ENCODE results near the gene LARP4B. TPM values are rescaled to one million over a fixed set of nuclear protein-coding genes. Genes with fewer than 3 reads are reported as not detected.
"Not testable (repeated sequence)": the region's sequence is repeated elsewhere in the genome, so short reads cannot be mapped to it uniquely, and the experiment has no call there.

The LARP4B gene
- total RNA-seq, 1 experiment from 2014 or later: 122 TPM

DNA sequence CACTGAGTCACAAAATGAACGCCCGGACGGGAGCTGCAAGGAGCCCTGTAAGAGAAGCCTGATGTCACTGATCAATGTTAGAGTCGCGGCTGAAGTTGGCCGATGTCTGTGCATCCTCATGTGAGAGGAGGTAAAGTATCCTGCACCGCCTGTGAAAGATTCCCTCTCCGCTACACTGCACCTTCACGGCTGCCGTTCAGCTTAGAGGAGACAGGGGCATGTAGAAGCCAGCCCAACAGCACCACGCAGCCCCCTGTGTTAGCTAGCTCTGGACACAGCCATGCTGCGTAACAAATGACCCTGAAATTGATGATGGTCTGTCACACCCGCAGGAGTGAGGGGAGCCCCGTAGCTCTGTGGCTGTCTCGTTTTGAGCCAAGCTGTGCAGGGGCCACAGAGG, 160.5 kb downstream of the LARP4B start (continued):
- TF ChIP-seq ZNF274 (IDR thresholded peaks at IDR 0.05; ENCODE audit: low read depth, low read length) (no peak), EZH2 (IDR thresholded peaks at IDR 0.05) (no peak), ZFX (IDR thresholded peaks at IDR 0.05) (no peak), JUND (IDR thresholded peaks at IDR 0.05) (no peak), SP1 (IDR thresholded peaks at IDR 0.05; ENCODE audit: low read depth) (no peak), CEBPB (IDR thresholded peaks at IDR 0.05; ENCODE audit: low read depth) (no peak)

DNA sequence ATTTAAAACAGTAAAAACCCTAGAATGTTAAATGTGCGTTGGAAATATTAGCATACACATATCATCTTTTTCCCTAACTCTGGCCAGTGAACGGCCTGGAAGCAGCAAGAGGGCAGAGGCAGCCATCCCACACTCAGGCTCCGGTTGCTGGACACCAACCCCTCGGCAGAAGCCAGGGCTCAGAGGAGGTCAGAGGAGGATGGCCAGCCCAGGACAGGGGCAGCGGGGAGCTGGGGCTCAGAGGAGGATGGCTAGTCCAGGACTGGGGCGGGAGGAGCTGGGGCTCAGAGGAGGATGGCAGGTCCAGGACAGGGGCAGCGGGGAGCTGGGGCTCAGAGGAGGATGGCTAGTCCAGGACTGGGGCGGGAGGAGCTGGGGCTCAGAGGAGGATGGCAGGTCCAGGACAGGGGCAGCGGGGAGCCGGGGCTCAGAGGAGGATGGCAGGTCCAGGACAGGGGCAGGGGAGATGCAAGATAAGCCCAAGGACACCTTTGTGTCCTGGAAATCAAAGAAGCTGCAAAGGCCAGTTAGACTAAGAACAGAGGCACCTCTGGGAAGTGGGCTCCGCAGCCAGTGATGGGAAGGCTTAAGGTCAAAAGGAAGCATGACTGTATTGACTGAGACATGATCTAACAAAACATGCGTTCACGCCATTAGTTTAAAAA, 161.3 kb downstream of the LARP4B start:
- H3K4me1 ChIP-seq (ENCODE audit: control insufficient read depth in 1 of 2, insufficient read depth in 2 of 2, low read length in 2 of 2); H3K79me2 ChIP-seq (ENCODE audit: insufficient read depth, low read length); CTCF ChIA-PET; POLR2A ChIA-PET; RAD21 ChIA-PET (ENCODE audit: low non-redundant PET in 1 of 2, low total read pairs in 2 of 2, uncharacterized antibody in 2 of 2, unreplicated experiment in 2 of 2); intact Hi-C loops (cut with micrococcal nuclease); BruUV-seq (replicated peaks); H3K9ac ChIP-seq (ENCODE audit: low read length); H2AFZ ChIP-seq (ENCODE audit: low read depth, low read length, poor library complexity, severe bottlenecking); H3K27me3 ChIP-seq (ENCODE audit: insufficient read depth, low read length); DNase-seq (ENCODE audit: low read depth, low spot score); ATAC-seq; H3K4me2 ChIP-seq (ENCODE audit: low read length); H3K9me2 ChIP-seq (ENCODE audit: insufficient read depth); H4K20me1 ChIP-seq (ENCODE audit: insufficient read depth); H3K27ac ChIP-seq (ENCODE audit: low read depth, low read length); H3K9me3 ChIP-seq (ENCODE audit: control insufficient read depth in 1 of 2, insufficient read depth in 1 of 2, low read depth in 1 of 2, low read length in 2 of 2); H3K4me3 ChIP-seq (replicated peaks in 1 of 2; ENCODE audit: low read depth in 1 of 2, low read length in 2 of 2); H3K36me3 ChIP-seq (ENCODE audit: control insufficient read depth in 1 of 2, insufficient read depth in 2 of 2, low read length in 2 of 2): not testable (repeated sequence)

DNA sequence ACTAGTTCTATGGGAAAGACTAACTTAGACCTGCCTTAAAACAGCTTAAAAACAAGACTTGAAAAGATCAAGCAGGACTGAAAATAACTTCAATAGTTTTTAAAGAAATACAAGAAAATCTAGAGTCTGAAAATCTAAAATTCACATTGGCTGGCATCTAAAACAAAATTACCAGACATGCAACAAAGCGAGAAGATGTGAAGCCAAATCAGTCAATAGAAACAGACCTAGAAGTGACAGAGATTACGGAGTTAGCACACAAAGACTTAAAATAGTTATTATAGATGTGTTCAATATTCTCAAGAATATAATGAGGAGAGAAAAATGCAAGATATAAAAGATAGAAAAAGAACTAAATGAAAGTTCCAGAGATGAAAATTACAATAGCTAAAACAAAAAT, 163.7 kb downstream of the LARP4B start:
- Histone ChIP-seq H3K4me1 (ENCODE audit: control insufficient read depth in 1 of 2, insufficient read depth in 2 of 2, low read length in 2 of 2) (no peaks in the 10 kb centered on the region), H2AFZ (ENCODE audit: low read depth, low read length, poor library complexity, severe bottlenecking) (no peak overlapping the region), H3K9ac (ENCODE audit: low read length) (no peak overlapping the region), H3K9me3 (ENCODE audit: control insufficient read depth in 1 of 2, insufficient read depth in 1 of 2, low read depth in 1 of 2, low read length in 2 of 2) (peaks cover 3 to 4% of the 10 kb centered on the region in 2 experiments; a peak in 1 of 4 replicates), H3K4me3 (replicated peaks in 1 of 2; ENCODE audit: low read depth in 1 of 2, low read length in 2 of 2) (no peak overlapping the region), H4K20me1 (ENCODE audit: insufficient read depth) (no peaks in the 10 kb centered on the region), H3K27ac (ENCODE audit: low read depth, low read length) (no peak overlapping the region), H3K36me3 (ENCODE audit: control insufficient read depth in 1 of 2, insufficient read depth in 2 of 2, low read length in 2 of 2) (no peaks in the 10 kb centered on the region), H3K79me2 (ENCODE audit: insufficient read depth, low read length) (no peaks in the 10 kb centered on the region), H3K4me2 (ENCODE audit: low read length) (no peak overlapping the region), H3K9me2 (ENCODE audit: insufficient read depth) (no peaks in the 10 kb centered on the region), H3K27me3 (ENCODE audit: insufficient read depth, low read length) (no peaks in the 10 kb centered on the region)
- BruUV-seq (replicated peaks): no TSS peak
- ChIA-PET CTCF (no interaction called here), POLR2A (no interaction called here), RAD21 (ENCODE audit: low non-redundant PET in 1 of 2, low total read pairs in 2 of 2, uncharacterized antibody in 2 of 2, unreplicated experiment in 2 of 2) (no interaction called here)
- no peak for DNase-seq (ENCODE audit: low read depth, low spot score)
- intact Hi-C loops (cut with micrococcal nuclease): no loop called here
- no peak for ATAC-seq
- TF ChIP-seq, protein P1, sequence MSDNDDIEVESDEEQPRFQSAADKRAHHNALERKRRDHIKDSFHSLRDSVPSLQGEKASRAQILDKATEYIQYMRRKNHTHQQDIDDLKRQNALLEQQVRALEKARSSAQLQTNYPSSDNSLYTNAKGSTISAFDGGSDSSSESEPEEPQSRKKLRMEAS (IDR thresholded peaks at IDR 0.05): no peak
- TF ChIP-seq EGR1 (IDR thresholded peaks at IDR 0.05; ENCODE audit: low read depth) (no peak), CBX3 (IDR thresholded peaks at IDR 0.05; ENCODE audit: low read depth) (no peak), ZNF274 (IDR thresholded peaks at IDR 0.05; ENCODE audit: low read depth, low read length) (no peak), JUND (IDR thresholded peaks at IDR 0.05) (no peak), SRF (IDR thresholded peaks at IDR 0.05; ENCODE audit: low read depth) (no peak), EZH2phosphoT487 (IDR thresholded peaks at IDR 0.05; ENCODE audit: borderline replicate concordance) (no peak), POLR2A (IDR thresholded peaks at IDR 0.05; ENCODE audit: borderline replicate concordance, extremely low read depth, insufficient read depth, insufficient read length) (no peak), FOSL1 (IDR thresholded peaks at IDR 0.05; ENCODE audit: low read depth) (no peak), TCF7L2 (IDR thresholded peaks at IDR 0.05; ENCODE audit: borderline replicate concordance, extremely low read depth, insufficient read depth, insufficient read length) (no peak), SIN3A (IDR thresholded peaks at IDR 0.05; ENCODE audit: low read depth) (no peak), ZFX (IDR thresholded peaks at IDR 0.05) (no peak)
- TF ChIP-seq, protein P2, sequence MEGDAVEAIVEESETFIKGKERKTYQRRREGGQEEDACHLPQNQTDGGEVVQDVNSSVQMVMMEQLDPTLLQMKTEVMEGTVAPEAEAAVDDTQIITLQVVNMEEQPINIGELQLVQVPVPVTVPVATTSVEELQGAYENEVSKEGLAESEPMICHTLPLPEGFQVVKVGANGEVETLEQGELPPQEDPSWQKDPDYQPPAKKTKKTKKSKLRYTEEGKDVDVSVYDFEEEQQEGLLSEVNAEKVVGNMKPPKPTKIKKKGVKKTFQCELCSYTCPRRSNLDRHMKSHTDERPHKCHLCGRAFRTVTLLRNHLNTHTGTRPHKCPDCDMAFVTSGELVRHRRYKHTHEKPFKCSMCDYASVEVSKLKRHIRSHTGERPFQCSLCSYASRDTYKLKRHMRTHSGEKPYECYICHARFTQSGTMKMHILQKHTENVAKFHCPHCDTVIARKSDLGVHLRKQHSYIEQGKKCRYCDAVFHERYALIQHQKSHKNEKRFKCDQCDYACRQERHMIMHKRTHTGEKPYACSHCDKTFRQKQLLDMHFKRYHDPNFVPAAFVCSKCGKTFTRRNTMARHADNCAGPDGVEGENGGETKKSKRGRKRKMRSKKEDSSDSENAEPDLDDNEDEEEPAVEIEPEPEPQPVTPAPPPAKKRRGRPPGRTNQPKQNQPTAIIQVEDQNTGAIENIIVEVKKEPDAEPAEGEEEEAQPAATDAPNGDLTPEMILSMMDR (IDR thresholded peaks at IDR 0.05 in 2 of 3, conservative IDR thresholded peaks at IDR 0.05 in 1 of 3; ENCODE audit: borderline replicate concordance in 1 of 3, insufficient read depth in 1 of 3, low read depth in 2 of 3, low read length in 2 of 3): no peak
- TF ChIP-seq, protein P3, sequence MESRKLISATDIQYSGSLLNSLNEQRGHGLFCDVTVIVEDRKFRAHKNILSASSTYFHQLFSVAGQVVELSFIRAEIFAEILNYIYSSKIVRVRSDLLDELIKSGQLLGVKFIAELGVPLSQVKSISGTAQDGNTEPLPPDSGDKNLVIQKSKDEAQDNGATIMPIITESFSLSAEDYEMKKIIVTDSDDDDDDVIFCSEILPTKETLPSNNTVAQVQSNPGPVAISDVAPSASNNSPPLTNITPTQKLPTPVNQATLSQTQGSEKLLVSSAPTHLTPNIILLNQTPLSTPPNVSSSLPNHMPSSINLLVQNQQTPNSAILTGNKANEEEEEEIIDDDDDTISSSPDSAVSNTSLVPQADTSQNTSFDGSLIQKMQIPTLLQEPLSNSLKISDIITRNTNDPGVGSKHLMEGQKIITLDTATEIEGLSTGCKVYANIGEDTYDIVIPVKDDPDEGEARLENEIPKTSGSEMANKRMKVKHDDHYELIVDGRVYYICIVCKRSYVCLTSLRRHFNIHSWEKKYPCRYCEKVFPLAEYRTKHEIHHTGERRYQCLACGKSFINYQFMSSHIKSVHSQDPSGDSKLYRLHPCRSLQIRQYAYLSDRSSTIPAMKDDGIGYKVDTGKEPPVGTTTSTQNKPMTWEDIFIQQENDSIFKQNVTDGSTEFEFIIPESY (IDR thresholded peaks at IDR 0.05; ENCODE audit: extremely low read depth, insufficient replicate concordance, low read length): no peak

Data from HCT116 (cell line).